Fibroblast of lung (primary cell): ENCODE measurements around the gene PTAR1.
"Not testable (repeated sequence)": the region's sequence is repeated elsewhere in the genome, so short reads cannot be mapped to it uniquely, and the experiment has no call there.

Experiments used
- CTCF ChIP-seq, 2 donors: IDR thresholded peaks in 1 of 2; conservative IDR thresholded peaks in 1 of 2; 1 replicate in 1 of 2; 2 replicates in 1 of 2; pipeline ENCODE4 v1.5.1; 2011 to 2012; ENCODE audit warnings: low read length in 2 of 2, control low read depth in 1 of 2, inconsistent platforms in 1 of 2, low read depth in 1 of 2, mild to moderate bottlenecking in 1 of 2
- EZH2 ChIP-seq: IDR thresholded peaks from 2 replicates; pipeline ENCODE4 v1.5.1; 2012; ENCODE audit warnings: low read length, control low read depth, mild to moderate bottlenecking; ENCODE audit errors: missing control alignments

- not testable (repeated sequence) for TF ChIP-seq CTCF (conservative IDR thresholded peaks at IDR 0.05 in 1 of 2, IDR thresholded peaks at IDR 0.05 in 1 of 2; ENCODE audit: low read depth in 1 of 2, low read length in 2 of 2); EZH2
These were observed 39.7 kb upstream of the PTAR1 start for GRCh38 chr9:69799521-69799920.
